GM21528 (cell line): ENCODE results near the gene PRRT4.
A peak's percentile ranks its signal among the peaks of the same experiment; 100 is the strongest.

Experiments
- ATAC-seq: cut with Tn5 transposase; IDR thresholded peaks from one replicate; pipeline ENCODE4 v1.9.1; 2021; ENCODE audit warnings: mild to moderate bottlenecking, moderate library complexity; ENCODE audit not compliant: unreplicated experiment, low FRiP score

Gene PRRT4

GRCh38 chr7:128361411-128362379, at the start of gene PRRT4:
Gene PRRT4, minus strand, starts transcription at chr7:128361690.
- ATAC-seq: no peak

GRCh38 chr7:128410451-128410753, 48.9 kb upstream of the PRRT4 start:
- no peak for ATAC-seq

- peak; percentile 85 for ATAC-seq
Observed at GRCh38 chr7:128409596-128410450, 48.3 kb upstream of the PRRT4 start, which contains the start of gene IMPDH1. Gene IMPDH1, minus strand, starts transcription at chr7:128409982. Its CDS starts 81 bp downstream, at chr7:128409901.

GRCh38 chr7:128408709-128409595, 47.5 kb upstream of the PRRT4 start:
- ATAC-seq: no peak

DNA sequence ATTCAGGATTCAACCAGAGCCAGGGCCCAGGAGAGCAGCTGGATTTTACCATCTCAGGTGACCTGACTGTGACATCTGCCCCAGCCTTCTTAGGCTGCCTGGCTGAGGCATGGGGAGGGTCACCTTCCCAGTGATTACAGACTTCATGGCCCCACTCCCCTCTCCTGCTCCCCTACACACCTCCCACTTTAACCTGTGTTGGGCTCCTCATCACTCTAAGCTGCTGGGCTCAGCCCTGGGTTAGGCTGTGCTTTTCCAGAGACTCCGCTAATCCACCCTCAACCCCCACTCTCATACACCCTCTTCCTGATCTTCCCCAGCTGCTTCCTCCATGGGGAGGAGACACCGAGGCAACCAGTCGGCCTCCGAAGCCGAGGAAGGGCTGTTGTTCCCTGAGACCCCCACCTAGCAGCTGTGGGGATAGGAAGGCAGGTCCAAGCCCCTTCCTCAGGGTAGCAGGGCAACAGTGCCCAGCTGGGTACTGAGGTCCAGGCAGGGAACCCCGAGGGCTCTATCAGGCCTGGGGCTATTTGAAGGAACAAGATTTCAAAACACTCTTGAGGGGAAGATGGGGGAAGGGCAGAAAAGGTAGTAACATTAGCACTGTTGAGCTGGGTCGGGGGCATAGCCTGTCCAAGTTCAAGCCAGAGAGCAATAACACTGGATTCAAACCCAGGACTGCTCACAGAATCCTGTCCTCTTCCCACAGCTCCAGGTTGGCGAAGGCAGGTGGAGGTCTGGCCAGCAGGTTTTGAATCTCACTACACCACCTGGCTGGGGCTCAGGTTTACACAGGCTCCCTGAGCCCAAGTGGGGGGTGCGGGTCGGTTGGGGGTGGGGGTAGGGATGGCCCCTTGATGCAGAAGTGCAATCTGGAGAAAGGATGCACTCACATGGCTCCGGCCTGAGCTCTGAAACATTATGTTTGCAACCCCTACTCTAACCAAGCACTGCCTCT, 46.5 kb upstream of the PRRT4 start:
- ATAC-seq: no peak

- ATAC-seq: no peak
Observed at GRCh38 chr7:128407233-128407589, 45.7 kb upstream of the PRRT4 start.

DNA sequence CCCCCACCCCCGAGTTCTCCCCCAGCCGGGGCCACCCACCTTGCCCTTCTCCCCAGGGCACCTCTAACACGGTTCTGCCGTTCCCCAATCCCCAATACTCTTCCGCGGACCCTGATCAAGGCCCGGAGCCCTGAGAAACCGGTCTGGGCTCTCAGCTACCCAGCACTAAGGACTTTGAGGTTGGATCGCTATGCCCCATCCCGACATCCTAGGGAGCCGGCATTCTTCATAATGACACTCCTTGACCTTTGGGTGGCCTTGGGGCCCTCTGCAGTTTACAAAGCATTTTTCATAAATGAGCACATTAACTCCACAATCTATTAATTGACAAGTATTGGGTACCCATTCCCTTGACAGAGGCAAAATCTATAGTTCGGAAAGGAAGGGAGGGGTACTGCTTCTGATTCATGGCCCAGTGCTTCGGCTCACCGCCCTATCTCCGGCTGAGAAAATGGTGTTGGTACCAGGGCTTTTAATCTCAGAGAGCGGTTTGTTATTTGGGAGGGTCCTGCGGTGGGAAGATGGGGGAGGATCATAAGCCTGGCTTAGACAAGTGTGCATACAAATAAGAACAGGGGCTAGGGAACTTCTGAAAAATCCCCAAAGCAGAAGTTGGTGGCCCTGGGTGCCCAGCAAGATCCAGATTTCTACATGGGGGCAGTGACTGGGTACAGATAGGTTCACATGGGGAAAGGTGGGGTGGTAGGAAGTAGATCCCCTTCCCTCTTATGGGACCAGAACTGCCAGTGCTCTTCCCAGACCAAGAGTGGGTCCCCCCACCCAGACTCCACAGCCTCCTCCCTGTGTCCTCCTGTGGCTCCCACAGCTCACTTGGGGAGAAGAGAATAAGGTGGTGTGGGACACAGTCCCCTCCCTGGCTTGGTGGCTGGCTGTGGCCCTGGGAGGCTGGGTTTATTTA, 45.1 kb upstream of the PRRT4 start:
- ATAC-seq: no peak

DNA sequence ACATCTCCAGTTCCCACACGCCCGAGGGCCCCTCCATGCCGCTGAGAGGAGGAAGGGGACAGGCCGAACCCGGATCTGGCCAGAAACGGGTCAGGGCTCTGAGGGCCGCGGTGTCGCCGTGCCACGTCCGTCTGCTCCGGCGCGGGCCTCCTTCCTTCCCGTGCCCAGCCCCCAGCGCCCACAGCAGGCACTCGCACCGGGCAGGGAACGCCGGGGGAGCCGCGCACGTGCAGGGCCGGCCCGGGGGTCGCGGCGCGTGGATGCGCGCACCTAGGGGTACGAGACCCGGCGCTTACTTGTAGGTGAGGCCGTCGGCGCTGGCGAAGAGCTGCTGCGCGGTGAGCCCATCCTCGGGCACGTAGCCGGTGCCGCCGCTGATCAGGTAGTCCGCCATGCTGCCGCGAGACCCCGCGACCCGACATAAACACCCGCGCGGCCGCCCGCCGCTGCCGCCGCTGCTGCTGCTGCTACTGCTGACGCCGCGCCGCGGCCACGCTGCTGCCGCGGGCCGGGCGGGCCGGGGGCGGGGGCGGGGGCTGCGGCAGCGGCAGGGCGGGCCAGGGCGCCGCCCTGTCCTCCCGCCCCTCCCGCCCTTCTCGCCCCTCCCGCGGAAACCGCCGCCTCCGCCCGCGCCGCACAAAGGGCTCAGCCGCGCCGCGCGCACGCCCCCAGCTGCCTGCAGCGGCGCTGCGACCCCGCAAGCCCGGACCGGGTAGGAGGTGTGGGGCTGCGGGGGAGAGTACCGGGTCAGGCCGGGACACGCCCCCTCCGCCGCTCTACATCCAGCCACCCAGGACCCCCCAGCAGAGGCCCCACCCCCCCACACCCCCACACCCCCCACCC, 44.2 kb upstream of the PRRT4 start:
- no peak for ATAC-seq

GRCh38 chr7:128404886-128405470, 43.5 kb upstream of the PRRT4 start:
- no peak for ATAC-seq

GRCh38 chr7:128404143-128404681, 42.7 kb upstream of the PRRT4 start:
- ATAC-seq: no peak

GRCh38 chr7:128403676-128404075, 42.2 kb upstream of the PRRT4 start:
- ATAC-seq: no peak

- no peak for ATAC-seq
Observed at GRCh38 chr7:128402356-128402755, 40.9 kb upstream of the PRRT4 start.

DNA sequence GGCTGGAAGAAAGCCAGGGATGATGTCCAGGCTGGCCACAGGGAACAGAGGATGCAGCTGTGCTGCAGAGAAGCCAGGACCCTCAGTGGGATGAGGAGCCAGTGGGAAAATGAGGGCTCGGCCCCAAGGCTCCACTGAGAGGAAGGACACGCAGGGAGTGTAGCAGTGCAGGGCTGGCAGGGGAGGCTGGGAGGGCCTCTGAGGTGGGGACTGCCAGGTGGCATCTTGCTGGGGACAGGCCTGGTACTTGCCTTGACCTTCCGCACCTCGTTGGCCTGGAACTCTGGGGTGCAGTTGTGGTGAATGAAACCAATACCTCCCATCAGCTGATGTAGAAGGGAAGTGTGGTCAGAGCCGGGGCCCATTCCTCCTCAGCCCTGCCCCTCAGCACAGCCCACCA, 39.1 kb upstream of the PRRT4 start:
- no peak for ATAC-seq

DNA sequence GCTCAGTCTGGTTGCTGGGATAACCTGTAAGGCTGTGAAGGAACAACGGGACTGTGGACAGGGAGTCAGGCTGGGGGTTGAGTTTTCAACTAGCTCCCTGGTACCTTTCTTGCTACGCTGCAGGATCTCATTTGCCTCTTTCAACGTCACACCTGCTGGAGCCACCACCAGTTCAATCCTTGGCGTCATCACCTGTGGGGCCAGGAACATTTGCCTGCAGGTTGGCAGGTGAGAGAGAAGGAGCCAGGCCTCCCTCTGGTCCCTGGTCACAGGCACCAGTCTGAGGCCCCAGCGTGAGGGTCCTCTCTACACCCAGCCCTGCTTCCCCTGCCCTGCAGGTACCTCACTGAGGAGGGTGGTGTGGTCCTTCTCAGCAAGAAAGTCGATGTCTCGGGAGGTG, 38.5 kb upstream of the PRRT4 start:
- ATAC-seq: no peak

DNA sequence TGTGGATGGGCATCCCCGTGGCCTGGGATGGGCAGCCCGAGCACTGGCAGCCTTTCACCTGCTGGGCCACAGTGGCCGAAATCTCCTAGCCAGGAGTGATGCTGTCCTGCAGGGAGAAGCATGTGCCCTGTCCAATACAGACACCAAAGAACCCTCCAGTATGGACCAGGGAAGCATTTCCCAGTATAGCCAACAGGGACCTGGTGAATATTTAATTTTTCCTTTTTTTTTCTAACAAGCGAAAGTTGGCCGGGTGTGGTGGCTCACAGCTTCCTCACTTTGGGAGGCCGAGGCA, 37.3 kb upstream of the PRRT4 start:
- ATAC-seq: no peak

DNA sequence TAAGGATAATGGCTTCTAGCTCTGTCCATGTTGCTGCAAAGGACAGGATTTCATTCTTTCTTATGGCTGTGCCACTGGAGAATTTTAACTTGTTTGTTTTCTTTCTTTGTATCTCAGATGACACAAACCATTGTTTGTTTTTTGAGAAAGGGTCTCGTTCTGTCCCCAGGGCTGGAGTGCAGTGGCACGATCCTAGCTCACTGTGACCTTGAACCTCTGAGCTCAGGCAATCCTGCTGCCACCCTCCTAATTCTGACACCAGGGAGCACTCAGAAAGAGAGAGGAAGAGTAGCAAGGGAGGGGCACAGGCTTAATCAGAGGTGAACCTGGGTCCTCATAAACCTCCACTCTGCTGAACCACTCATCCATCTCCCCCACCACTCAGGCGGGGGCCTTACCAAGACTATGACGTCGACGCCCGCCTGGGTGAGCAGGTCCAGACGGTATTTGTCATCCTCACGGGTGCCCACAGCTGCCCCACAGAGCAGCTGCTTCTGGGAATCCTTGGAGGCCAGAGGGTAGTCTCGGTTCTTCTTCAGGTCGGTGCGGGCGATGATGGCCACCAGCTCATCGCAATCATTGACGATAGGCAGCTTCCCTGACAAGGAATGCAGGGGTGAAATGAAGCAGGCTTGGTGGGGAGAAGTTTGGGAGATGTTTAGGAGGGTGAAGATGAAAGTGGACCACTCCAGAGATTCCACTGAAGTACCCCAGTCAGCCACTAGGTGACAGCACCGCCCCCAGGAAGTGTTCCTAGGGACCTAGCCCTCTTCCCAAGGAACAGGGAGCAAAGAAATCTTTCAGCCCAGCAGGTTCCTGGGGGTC, 36.7 kb upstream of the PRRT4 start:
- ATAC-seq: no peak
